Measurements from ENCODE around the gene UST.
A peak's percentile ranks its signal among the peaks of the same experiment; 100 is the strongest.
"Not testable (repeated sequence)": the region's sequence is repeated elsewhere in the genome, so short reads cannot be mapped to it uniquely, and the experiment has no call there.

UST gene

DNA sequence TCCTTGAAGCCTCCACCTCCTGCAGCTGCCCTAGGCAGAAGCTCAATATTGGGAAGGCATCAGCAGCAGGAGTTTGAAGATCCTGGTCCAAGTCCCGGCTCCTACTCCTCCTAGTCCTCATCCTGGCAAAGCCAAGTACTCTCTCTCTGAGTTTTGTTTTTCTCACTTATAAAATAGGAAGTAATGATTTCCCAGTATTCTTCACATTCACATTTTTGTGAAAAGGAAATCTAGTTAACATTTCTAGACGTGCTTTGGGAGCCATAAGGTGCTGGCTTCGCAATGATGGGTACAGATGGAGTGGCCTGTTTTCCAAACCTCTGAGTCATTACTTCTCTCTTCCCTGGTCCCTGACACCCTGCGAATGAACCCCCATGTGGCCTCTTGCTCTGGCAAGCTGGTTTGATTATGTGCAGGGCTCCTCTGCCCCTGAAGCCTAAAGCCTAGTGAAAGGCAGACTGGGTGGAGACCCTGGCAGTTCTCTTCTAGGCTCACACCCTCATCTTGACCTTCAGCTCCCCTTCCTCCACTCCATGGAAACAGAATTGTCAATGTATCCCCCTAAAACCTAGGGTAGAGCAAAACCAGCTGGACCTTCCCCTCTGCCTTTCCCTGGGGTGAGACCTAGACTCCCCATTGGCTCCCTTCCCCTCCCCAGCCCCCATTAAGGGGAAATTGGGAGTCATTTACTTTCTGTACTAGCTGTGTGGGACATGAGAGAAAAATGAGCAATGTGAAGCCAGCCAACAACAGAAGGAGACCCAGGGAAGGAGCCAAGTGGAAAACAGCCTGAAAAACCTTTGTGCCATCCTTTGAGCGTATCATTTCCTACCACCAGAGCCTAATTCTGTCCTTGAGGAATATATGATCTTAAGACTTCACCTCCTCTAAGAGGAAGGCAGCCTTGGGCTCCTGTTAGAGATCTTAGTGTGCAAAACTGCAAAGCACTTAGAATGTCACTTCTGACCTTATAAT lies 158.4 kb downstream of the UST start:
- no peak for DNase-seq (ENCODE audit: low read depth)

DNA sequence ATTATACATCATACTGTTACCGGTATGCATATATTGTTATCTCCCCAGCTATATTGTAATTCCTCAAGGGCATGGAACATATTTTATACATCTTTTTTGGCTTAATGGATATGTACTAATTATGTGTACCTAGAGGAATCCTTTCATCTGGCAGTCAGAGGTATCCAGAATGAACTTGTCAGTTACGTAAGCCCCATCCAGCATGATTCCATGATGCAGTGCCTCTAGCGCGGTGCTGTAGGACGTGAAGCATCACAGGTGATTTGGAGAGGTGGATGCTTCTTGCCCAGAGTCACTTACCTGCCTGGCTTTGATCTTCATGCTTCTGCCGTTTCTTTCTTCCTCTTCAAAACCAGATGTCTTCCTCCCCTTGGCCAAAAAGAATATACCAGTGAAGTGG lies 159.1 kb downstream of the UST start:
- no peak for DNase-seq (ENCODE audit: low read depth)

DNA sequence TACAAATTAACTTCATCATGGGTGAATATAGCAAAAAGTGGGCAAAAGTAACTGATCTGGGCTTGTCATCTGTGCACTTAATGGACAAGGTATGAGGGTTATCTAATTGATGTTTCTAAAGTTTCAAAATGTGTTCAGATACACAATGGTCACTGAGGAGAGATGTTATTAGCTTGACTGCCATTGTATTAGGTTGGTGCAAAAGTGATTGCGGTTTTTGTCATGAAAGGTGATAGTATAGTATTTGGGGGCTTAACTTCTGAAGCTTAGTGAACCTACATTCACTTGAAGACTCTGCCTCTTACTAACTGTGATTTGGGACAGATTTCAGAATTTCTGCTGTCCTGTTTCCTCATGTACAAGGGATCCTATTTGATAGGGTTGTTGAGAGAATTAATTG lies 159.6 kb downstream of the UST start:
- no peak for DNase-seq (ENCODE audit: low read depth)

GRCh38 chr6:148907573-148907972 lies 160.7 kb downstream of the UST start:
- no peak for DNase-seq (ENCODE audit: low read depth)

- no peak for DNase-seq (ENCODE audit: low read depth)
These were observed 165.4 kb downstream of the UST start for GRCh38 chr6:148912252-148912651.

DNA sequence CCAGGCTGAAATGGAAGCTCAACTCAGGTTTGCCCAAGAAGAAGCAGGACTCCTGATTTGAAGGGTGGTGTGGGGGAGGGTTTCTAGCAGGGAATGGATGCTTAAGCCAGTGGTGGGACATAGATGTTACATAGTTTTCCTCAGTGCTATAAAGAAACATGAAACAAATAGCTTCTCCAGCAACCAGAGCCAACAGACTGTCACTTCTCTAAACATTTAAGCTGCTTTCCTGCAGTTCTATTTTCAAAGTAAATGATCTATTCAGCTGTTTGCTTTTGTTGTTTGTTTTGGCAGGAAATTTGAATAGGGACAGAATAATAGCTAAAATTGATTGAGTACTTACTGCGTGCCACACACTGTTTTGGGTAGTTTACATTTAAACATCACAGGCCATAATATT lies 169.0 kb downstream of the UST start:
- DNase-seq (ENCODE audit: low read depth): no peak

GRCh38 chr6:148916485-148916884 lies 169.7 kb downstream of the UST start:
- not testable (repeated sequence) for DNase-seq (ENCODE audit: low read depth)

GRCh38 chr6:148924226-148925012 lies 177.6 kb downstream of the UST start:
- no peak for DNase-seq (ENCODE audit: low read depth)

GRCh38 chr6:148925701-148926100 lies 178.9 kb downstream of the UST start:
- no peak for DNase-seq (ENCODE audit: low read depth)

- DNase-seq (ENCODE audit: low read depth): no peak
These were observed 179.6 kb downstream of the UST start for GRCh38 chr6:148926478-148926877.

GRCh38 chr6:148927586-148927985 lies 180.8 kb downstream of the UST start:
- DNase-seq (ENCODE audit: low read depth): no peak

GRCh38 chr6:148928811-148929210 lies 182.0 kb downstream of the UST start:
- no peak for DNase-seq (ENCODE audit: low read depth)

GRCh38 chr6:148932208-148932607 lies 185.4 kb downstream of the UST start:
- no peak for DNase-seq (ENCODE audit: low read depth)

DNA sequence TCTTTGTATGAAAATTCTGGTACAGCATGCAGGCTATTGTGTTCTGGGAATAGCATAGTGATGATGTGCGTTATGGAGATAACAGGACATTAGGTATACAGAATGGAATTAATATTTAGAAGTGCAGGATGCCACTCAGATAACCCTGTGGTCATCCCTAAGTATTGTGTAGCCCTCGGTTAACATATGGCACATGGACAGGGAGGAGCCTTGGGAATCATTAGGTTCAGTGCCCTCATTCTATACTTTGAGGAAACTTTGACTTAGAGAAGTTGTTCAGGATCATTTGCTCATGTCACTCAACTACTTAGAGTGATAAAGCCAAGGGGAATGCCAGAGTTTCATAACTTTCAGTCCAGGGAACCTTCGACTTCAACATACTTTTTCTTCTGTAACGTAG lies 185.9 kb downstream of the UST start:
- DNase-seq (ENCODE audit: low read depth): peak; percentile 25

DNA sequence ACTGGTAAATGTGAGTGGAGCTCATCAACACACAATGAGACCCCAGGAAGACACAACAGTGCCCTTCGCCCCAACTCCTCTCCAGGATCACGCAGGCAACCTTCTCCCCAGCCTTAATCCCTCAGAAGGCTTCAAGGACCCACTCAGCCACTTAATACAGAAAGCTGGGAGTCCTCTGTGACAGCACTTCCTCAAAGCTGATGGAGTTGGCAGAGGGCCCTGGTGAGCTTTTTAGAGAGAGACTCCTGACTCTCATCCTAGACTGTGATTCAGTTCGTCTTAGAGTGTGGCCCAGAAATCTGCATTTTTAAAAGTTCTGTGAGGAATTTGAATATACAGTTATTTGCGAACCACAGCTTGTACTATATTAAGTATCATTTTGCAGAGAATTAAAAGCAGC lies 187.7 kb downstream of the UST start:
- no peak for DNase-seq (ENCODE audit: low read depth)

- DNase-seq (ENCODE audit: low read depth): no peak
These were observed 188.1 kb downstream of the UST start for GRCh38 chr6:148934961-148935360.

DNA sequence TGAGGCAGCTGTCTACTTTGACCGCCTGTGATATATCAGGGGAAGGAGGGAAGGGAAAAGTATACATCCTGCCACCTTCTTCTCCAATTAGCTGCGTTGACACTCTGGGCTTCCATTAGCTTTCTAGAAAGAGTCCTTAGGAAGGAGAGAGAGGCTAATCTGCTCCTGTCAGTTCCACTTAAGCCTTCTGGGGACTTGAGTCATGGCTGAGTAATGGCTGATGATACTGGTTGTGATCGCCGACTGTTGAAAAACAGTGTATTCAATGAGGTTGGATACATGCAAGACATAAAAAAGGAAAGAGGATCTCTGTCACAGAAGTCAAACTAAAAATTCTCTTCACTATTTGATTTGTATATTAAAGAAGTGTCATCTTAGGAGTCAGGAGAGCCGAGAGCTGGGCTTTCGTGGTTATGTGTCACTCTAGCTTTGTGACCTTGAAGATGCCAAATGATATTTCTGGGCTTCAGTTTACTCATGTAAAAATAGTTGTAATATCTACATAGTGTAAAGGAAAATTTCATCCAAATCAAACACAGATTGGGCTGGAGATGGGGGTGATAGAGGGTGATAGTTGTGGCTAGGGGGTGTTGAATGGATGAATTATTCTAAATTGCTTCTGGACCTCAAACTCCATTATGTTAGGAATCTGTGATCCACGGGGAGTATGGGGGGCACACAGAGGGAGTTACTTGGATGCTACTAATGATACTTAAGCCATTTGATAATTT lies 189.0 kb downstream of the UST start:
- peak; percentile 39 for DNase-seq (ENCODE audit: low read depth)

DNA sequence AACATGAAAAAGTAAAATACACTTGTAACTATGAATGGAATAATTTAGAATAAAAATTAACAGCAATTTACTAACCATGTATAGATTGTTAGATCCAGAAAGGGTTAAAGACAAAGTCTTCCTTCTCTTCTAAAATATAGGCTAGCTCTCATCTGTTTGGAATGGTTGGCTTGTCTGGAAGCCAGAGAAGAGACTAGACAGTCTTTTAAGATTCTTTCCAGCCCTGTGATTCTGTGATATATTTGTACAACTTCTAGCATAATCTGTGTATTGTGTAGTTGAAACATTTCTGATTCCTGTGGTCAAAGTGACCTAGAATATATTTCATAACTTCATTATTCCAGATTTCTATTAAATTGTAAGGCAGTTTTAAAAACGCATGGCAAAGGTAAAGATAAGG lies 196.6 kb downstream of the UST start:
- DNase-seq (ENCODE audit: low read depth): no peak

DNA sequence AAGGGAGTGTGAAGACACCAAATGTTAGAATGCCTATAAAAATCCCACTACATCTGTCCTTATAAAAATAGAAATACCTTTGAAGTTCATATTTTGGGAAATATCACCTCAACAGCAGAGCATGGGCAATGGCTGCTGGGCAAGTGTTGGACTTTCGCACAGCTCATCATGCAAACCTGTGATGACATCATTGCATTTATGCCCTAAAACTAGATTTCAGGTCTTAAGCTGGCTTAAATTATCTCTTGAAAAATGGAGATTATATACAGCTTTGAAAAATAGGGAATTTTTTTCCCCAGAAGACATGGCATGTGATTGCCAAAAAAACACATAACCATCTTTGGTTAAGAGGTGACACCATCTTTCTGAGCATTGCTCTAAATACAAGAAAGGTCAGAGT lies 197.8 kb downstream of the UST start:
- no peak for DNase-seq (ENCODE audit: low read depth)

- no peak for DNase-seq (ENCODE audit: low read depth)
These were observed 198.6 kb downstream of the UST start for GRCh38 chr6:148945301-148946021.

DNA sequence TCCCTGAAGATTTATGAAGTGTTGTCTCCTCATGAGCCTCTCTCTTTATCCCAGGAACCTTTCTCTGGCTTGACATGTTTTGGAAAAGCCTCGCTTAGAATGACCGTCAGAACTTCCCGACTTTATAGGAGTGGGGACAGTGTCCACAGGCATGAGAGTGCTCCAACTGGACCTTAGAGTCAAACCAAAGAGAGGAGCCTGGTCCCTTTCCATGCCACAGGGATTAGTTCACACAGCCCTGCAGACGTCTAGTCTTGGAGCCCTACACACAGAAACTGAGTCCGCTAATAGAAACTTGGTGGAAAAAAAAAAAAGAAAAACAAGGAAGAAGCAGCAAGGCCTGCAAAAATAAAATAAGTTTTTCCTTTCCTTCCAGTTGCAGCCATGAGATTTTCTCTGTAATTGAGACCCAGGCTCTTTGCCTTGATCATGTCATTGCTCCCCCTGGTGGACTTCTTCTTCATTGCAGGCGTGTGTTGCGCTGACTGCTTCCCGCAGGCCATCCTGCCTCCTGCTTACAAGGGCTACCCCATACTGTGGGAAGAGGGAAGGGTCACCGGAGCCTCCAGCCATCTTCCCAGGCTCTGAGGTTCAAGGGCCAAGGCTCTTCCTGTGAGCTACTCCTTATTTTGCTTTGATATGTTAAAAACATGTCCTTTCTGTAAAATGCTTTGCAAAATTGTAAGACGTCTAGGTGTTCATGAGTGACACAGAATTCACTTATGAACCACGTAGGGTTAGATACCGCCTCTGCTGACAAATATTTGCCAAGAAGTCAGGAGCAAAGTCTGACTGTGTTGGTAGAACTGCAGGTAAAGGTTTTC lies 201.0 kb downstream of the UST start:
- DNase-seq (ENCODE audit: low read depth): peak; percentile 51
